GM19351 (cell line): ENCODE data around the gene SOHLH2.

Experiments used
- ATAC-seq: cut with Tn5 transposase; IDR thresholded peaks from one replicate; pipeline ENCODE4 v1.9.1; 2021; ENCODE audit warnings: mild to moderate bottlenecking, moderate library complexity; ENCODE audit not compliant: unreplicated experiment

Gene SOHLH2

GRCh38 chr13:36214163-36214921 lies at the start of gene SOHLH2:
SOHLH2 (minus strand) TSS chr13:36214556; CDS start chr13:36214526, 30 bp downstream.
- ATAC-seq: no peak

GRCh38 chr13:36261976-36262375 lies 47.6 kb upstream of the SOHLH2 start:
- no peak for ATAC-seq

GRCh38 chr13:36261011-36261410 lies 46.7 kb upstream of the SOHLH2 start:
- ATAC-seq: no peak

GRCh38 chr13:36259361-36260137 lies 45.2 kb upstream of the SOHLH2 start:
- ATAC-seq: no peak

- no peak for ATAC-seq
These were observed 44.5 kb upstream of the SOHLH2 start for GRCh38 chr13:36258831-36259230.

GRCh38 chr13:36251526-36251925 lies 37.2 kb upstream of the SOHLH2 start:
- ATAC-seq: no peak

GRCh38 chr13:36251017-36251416 lies 36.7 kb upstream of the SOHLH2 start:
- ATAC-seq: no peak

GRCh38 chr13:36248700-36249099 lies 34.3 kb upstream of the SOHLH2 start:
- no peak for ATAC-seq

- ATAC-seq: no peak
These were observed 30.6 kb upstream of the SOHLH2 start for GRCh38 chr13:36244990-36245389.

GRCh38 chr13:36244073-36244472 lies 29.7 kb upstream of the SOHLH2 start:
- no peak for ATAC-seq

- no peak for ATAC-seq
These were observed 28.4 kb upstream of the SOHLH2 start for GRCh38 chr13:36242761-36243160.

GRCh38 chr13:36231236-36231635 lies 16.9 kb upstream of the SOHLH2 start:
- ATAC-seq: no peak

GRCh38 chr13:36224730-36225129 lies 10.4 kb upstream of the SOHLH2 start:
- ATAC-seq: no peak

GRCh38 chr13:36219883-36220282 lies 5.5 kb upstream of the SOHLH2 start:
- ATAC-seq: no peak

- ATAC-seq: no peak
These were observed 3.1 kb upstream of the SOHLH2 start for GRCh38 chr13:36217456-36217855.

GRCh38 chr13:36212789-36213188 lies 1.6 kb downstream of the SOHLH2 start:
- no peak for ATAC-seq

GRCh38 chr13:36211567-36211966 lies 2.8 kb downstream of the SOHLH2 start:
- ATAC-seq: no peak

- ATAC-seq: no peak
These were observed 3.6 kb downstream of the SOHLH2 start for GRCh38 chr13:36210738-36211137.

GRCh38 chr13:36207672-36208071 lies 6.7 kb downstream of the SOHLH2 start:
- no peak for ATAC-seq

GRCh38 chr13:36193151-36193855 lies 21.1 kb downstream of the SOHLH2 start:
- no peak for ATAC-seq

- ATAC-seq: no peak
These were observed 22.2 kb downstream of the SOHLH2 start for GRCh38 chr13:36192166-36192565.

- no peak for ATAC-seq
These were observed 23.6 kb downstream of the SOHLH2 start for GRCh38 chr13:36190771-36191170.
